RWPE1 (cell line): ENCODE data around the gene USP3.

Experiments used
- CTCF ChIA-PET: fragments of 350-600 bp; sonication (Branson Sonifier 250); formaldehyde crosslinking; extraction: SDS; loops from one replicate; lab custom pipeline; 2021; lab: Yijun Ruan, JAX
- POLR2A ChIA-PET: fragments of 400-600 bp; formaldehyde crosslinking; extraction: SDS; loops from one replicate; lab custom pipeline; 2020; ENCODE audit warnings: antibody characterized with exemption; ENCODE audit not compliant: low non-redundant PET; lab: Yijun Ruan, JAX
- DNase-seq: peaks from one replicate; pipeline ENCODE4 v3.0.0; 2012; ENCODE audit warnings: low spot score
- H3K27ac ChIP-seq: fragments of 450-650 bp; 2 replicates; pipeline ENCODE4 v1.5.1; 2017
- CTCF ChIP-seq: fragments of 450-650 bp; conservative IDR thresholded peaks from 2 replicates; pipeline ENCODE4 v1.5.1; 2017; ENCODE audit warnings: low read depth, mild to moderate bottlenecking

USP3 gene

GRCh38 chr15:63495343-63495742 is 9.1 kb upstream of the USP3 start:
- no peak for DNase-seq
- CTCF ChIA-PET = no interaction called here
- no peak overlapping the region for H3K27ac ChIP-seq
- TF ChIP-seq CTCF = no peak
- POLR2A ChIA-PET = interaction anchor here (0.6 kb wide), 1 partner anchor 365 kb away, joined by 5 read pairs; no protein-coding TSS in a partner anchor

- no peak for TF ChIP-seq CTCF
- no peak for DNase-seq
- POLR2A ChIA-PET = no interaction called here
- CTCF ChIA-PET = interaction anchor here (0.6 to 1.6 kb wide), 4 partner anchors 8 to 236 kb away, joined by 4 to 9 read pairs (median 6); no protein-coding TSS in a partner anchor
- H3K27ac ChIP-seq = no peak overlapping the region
These were observed 8.5 kb upstream of the USP3 start for GRCh38 chr15:63495780-63496488.

- no peak overlapping the region for H3K27ac ChIP-seq
- TF ChIP-seq CTCF = no peak
- ChIA-PET CTCF (interaction anchor here (0.8 to 1.6 kb wide), 2 partner anchors 10 to 31 kb away, joined by 3 to 9 read pairs; no protein-coding TSS in a partner anchor), POLR2A (no interaction called here)
- DNase-seq = no peak
These were observed 6.5 kb upstream of the USP3 start for GRCh38 chr15:63497642-63498467.

- H3K27ac ChIP-seq = no peak overlapping the region
- ChIA-PET CTCF (interaction anchor here (1.2 to 1.3 kb wide), 2 partner anchors 11 to 32 kb away, joined by 3 to 5 read pairs; no protein-coding TSS in a partner anchor), POLR2A (no interaction called here)
- no peak for DNase-seq
- no peak for TF ChIP-seq CTCF
These were observed 5.2 kb upstream of the USP3 start for GRCh38 chr15:63499175-63499549.

GRCh38 chr15:63499611-63500010 is 4.8 kb upstream of the USP3 start:
- H3K27ac ChIP-seq = no peak overlapping the region
- CTCF ChIA-PET = interaction anchor here (1.2 to 1.3 kb wide), 2 partner anchors 12 to 33 kb away, joined by 3 to 5 read pairs; no protein-coding TSS in a partner anchor
- no peak for DNase-seq
- no peak for TF ChIP-seq CTCF
- POLR2A ChIA-PET = no interaction called here
